ENCODE measurements around the gene STAB2.

DNA sequence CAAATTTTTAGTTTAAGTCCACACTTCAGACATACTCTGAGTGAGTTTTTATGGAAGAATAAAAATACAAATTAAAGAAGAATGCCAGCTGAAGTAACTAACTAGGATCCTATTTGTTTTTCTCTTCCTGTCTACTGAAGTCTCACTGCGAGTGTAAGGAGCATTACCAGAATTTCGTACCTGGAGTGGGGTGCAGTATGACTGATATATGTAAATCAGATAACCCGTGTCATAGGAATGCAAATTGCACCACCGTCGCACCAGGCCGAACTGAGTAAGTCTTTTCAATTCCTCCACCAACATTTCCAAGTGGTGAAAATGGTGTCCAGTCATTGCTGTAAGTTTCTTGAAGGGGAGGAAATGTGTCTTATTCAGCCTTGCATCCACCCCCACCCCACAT is 52.9 kb downstream of the STAB2 start:
- TF ChIP-seq, protein P1, sequence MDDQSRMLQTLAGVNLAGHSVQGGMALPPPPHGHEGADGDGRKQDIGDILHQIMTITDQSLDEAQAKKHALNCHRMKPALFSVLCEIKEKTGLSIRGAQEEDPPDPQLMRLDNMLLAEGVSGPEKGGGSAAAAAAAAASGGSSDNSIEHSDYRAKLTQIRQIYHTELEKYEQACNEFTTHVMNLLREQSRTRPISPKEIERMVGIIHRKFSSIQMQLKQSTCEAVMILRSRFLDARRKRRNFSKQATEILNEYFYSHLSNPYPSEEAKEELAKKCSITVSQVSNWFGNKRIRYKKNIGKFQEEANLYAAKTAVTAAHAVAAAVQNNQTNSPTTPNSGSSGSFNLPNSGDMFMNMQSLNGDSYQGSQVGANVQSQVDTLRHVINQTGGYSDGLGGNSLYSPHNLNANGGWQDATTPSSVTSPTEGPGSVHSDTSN (IDR thresholded peaks at IDR 0.05) = no peak
- TF ChIP-seq, protein P2, sequence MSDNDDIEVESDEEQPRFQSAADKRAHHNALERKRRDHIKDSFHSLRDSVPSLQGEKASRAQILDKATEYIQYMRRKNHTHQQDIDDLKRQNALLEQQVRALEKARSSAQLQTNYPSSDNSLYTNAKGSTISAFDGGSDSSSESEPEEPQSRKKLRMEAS (IDR thresholded peaks at IDR 0.05; ENCODE audit: low read depth) = no peak
- TF ChIP-seq, protein P3, sequence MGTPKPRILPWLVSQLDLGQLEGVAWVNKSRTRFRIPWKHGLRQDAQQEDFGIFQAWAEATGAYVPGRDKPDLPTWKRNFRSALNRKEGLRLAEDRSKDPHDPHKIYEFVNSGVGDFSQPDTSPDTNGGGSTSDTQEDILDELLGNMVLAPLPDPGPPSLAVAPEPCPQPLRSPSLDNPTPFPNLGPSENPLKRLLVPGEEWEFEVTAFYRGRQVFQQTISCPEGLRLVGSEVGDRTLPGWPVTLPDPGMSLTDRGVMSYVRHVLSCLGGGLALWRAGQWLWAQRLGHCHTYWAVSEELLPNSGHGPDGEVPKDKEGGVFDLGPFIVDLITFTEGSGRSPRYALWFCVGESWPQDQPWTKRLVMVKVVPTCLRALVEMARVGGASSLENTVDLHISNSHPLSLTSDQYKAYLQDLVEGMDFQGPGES (IDR thresholded peaks at IDR 0.05; ENCODE audit: low read depth, low read length) = no peak
- TF ChIP-seq RFX5 (IDR thresholded peaks at IDR 0.05; ENCODE audit: low read length) (no peak), EP300 (IDR thresholded peaks at IDR 0.05; ENCODE audit: borderline replicate concordance in 1 of 2, low read depth in 1 of 2, low read length in 1 of 2) (no peak), RAD21 (IDR thresholded peaks at IDR 0.05; ENCODE audit: low read length) (no peak), FOXM1 (IDR thresholded peaks at IDR 0.05; ENCODE audit: low read depth) (no peak), FOXJ3 (CRISPR knock-in tag; IDR thresholded peaks at IDR 0.05) (no peak), JUND (IDR thresholded peaks at IDR 0.05) (no peak), POLR2AphosphoS5 (IDR thresholded peaks at IDR 0.05; ENCODE audit: low read depth, low read length) (no peak)
- TF ChIP-seq, protein P4, sequence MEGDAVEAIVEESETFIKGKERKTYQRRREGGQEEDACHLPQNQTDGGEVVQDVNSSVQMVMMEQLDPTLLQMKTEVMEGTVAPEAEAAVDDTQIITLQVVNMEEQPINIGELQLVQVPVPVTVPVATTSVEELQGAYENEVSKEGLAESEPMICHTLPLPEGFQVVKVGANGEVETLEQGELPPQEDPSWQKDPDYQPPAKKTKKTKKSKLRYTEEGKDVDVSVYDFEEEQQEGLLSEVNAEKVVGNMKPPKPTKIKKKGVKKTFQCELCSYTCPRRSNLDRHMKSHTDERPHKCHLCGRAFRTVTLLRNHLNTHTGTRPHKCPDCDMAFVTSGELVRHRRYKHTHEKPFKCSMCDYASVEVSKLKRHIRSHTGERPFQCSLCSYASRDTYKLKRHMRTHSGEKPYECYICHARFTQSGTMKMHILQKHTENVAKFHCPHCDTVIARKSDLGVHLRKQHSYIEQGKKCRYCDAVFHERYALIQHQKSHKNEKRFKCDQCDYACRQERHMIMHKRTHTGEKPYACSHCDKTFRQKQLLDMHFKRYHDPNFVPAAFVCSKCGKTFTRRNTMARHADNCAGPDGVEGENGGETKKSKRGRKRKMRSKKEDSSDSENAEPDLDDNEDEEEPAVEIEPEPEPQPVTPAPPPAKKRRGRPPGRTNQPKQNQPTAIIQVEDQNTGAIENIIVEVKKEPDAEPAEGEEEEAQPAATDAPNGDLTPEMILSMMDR (IDR thresholded peaks at IDR 0.05) = no peak

All from SK-N-SH (cell line).